ENCODE measurements around the gene SPEM1. TPM values are rescaled to one million over a fixed set of nuclear protein-coding genes. Genes with fewer than 3 reads are reported as not detected.

The SPEM1 gene
- total RNA-seq, 1 donor from 2014 or later, result 0.23 TPM

- Histone ChIP-seq H3K4me2 (ENCODE audit: low read length) (peak overlapping the region; percentile 83), H4K20me1 (ENCODE audit: insufficient read depth, low read length) (no peaks in the 10 kb centered on the region), H3K9ac (ENCODE audit: low read length) (no peak overlapping the region), H3K36me3 (ENCODE audit: insufficient read depth, low read length) (no peaks in the 10 kb centered on the region), H3K27me3 (ENCODE audit: insufficient read depth, low read length) (peaks cover 27% of the 10 kb centered on the region), H3K4me1 (ENCODE audit: insufficient read depth, low read length) (peaks cover 13% of the 10 kb centered on the region), H3K4me3 (ENCODE audit: insufficient read depth, low read depth, low read length) (peak overlapping the region; percentile 54), H3K79me2 (ENCODE audit: insufficient read depth, low read length) (no peaks in the 10 kb centered on the region), H3K27ac (ENCODE audit: low read depth, low read length) (no peak overlapping the region), H3K9me3 (ENCODE audit: insufficient read depth, low read depth, low read length) (no peaks in the 10 kb centered on the region), H2AFZ (ENCODE audit: low read depth, low read length) (peak overlapping the region; percentile 63)
- DNase-seq (ENCODE audit: low read depth), result no peak
- Mint-ChIP-seq H3K36me3 (ENCODE audit: low read depth, unreplicated experiment) (peaks cover 27% of the 10 kb centered on the region), H3K4me3 (ENCODE audit: unreplicated experiment) (peak overlapping the region; percentile 73), H3K4me1 (ENCODE audit: low read depth, unreplicated experiment) (peaks cover 11% of the 10 kb centered on the region), H3K27me3 (ENCODE audit: low read depth, unreplicated experiment) (peaks cover 8% of the 10 kb centered on the region), H3K27ac (ENCODE audit: unreplicated experiment) (peak overlapping the region; percentile 50), H3K9me3 (ENCODE audit: unreplicated experiment) (peaks cover 7% of the 10 kb centered on the region)
- no peak for FAIRE-seq
- TF ChIP-seq, protein P1, sequence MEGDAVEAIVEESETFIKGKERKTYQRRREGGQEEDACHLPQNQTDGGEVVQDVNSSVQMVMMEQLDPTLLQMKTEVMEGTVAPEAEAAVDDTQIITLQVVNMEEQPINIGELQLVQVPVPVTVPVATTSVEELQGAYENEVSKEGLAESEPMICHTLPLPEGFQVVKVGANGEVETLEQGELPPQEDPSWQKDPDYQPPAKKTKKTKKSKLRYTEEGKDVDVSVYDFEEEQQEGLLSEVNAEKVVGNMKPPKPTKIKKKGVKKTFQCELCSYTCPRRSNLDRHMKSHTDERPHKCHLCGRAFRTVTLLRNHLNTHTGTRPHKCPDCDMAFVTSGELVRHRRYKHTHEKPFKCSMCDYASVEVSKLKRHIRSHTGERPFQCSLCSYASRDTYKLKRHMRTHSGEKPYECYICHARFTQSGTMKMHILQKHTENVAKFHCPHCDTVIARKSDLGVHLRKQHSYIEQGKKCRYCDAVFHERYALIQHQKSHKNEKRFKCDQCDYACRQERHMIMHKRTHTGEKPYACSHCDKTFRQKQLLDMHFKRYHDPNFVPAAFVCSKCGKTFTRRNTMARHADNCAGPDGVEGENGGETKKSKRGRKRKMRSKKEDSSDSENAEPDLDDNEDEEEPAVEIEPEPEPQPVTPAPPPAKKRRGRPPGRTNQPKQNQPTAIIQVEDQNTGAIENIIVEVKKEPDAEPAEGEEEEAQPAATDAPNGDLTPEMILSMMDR (IDR thresholded peaks at IDR 0.05; ENCODE audit: insufficient read depth, low read depth, low read length), result no peak
- TF ChIP-seq EZH2 (IDR thresholded peaks at IDR 0.05; ENCODE audit: insufficient read depth, low read length), result no peak
Observed at GRCh38 chr17:7445619-7445968, 25.5 kb downstream of the SPEM1 start.

DNA sequence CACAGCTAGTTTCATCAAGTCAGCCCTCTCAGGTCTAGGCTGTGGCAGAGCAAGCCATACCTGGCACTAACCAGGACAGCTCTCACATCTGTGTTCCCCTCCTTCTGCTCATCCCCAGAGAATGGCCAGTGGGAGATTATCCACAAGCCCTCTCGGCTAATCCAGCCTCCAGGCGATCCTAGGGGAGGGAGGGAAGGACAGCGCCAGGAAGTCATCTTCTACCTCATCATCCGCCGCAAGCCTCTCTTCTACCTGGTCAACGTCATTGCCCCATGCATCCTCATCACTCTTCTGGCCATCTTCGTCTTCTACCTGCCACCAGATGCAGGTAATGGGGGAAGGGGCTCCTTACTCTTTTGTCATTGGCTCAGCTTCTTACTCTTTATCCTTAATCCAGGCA, 28.3 kb downstream of the SPEM1 start:
- Mint-ChIP-seq H3K9me3 (ENCODE audit: unreplicated experiment) (peaks cover 7% of the 10 kb centered on the region), H3K27ac (ENCODE audit: unreplicated experiment) (no peak overlapping the region), H3K27me3 (ENCODE audit: low read depth, unreplicated experiment) (peaks cover 9% of the 10 kb centered on the region), H3K4me3 (ENCODE audit: unreplicated experiment) (peak overlapping the region; percentile 16), H3K4me1 (ENCODE audit: low read depth, unreplicated experiment) (peaks cover 14% of the 10 kb centered on the region), H3K36me3 (ENCODE audit: low read depth, unreplicated experiment) (peaks cover 22% of the 10 kb centered on the region)
- H3K4me2 ChIP-seq (ENCODE audit: low read length), result no peak overlapping the region
- TF ChIP-seq, protein P1 (IDR thresholded peaks at IDR 0.05; ENCODE audit: insufficient read depth, low read depth, low read length), result no peak
- no peak for TF ChIP-seq EZH2 (IDR thresholded peaks at IDR 0.05; ENCODE audit: insufficient read depth, low read length)
- no peak overlapping the region for H2AFZ ChIP-seq (ENCODE audit: low read depth, low read length)
- H3K4me1 ChIP-seq (ENCODE audit: insufficient read depth, low read length), result peaks cover 10% of the 10 kb centered on the region
- H3K9me3 ChIP-seq (ENCODE audit: insufficient read depth, low read depth, low read length), result no peaks in the 10 kb centered on the region
- no peak overlapping the region for H3K27ac ChIP-seq (ENCODE audit: low read depth, low read length)
- no peak overlapping the region for H3K4me3 ChIP-seq (ENCODE audit: insufficient read depth, low read depth, low read length)
- peaks cover 27% of the 10 kb centered on the region for H3K27me3 ChIP-seq (ENCODE audit: insufficient read depth, low read length)
- H4K20me1 ChIP-seq (ENCODE audit: insufficient read depth, low read length), result no peaks in the 10 kb centered on the region
- H3K9ac ChIP-seq (ENCODE audit: low read length), result no peak overlapping the region
- DNase-seq (ENCODE audit: low read depth) (no peak), FAIRE-seq (no peak)
- no peaks in the 10 kb centered on the region for H3K36me3 ChIP-seq (ENCODE audit: insufficient read depth, low read length)
- H3K79me2 ChIP-seq (ENCODE audit: insufficient read depth, low read length), result no peaks in the 10 kb centered on the region

DNA sequence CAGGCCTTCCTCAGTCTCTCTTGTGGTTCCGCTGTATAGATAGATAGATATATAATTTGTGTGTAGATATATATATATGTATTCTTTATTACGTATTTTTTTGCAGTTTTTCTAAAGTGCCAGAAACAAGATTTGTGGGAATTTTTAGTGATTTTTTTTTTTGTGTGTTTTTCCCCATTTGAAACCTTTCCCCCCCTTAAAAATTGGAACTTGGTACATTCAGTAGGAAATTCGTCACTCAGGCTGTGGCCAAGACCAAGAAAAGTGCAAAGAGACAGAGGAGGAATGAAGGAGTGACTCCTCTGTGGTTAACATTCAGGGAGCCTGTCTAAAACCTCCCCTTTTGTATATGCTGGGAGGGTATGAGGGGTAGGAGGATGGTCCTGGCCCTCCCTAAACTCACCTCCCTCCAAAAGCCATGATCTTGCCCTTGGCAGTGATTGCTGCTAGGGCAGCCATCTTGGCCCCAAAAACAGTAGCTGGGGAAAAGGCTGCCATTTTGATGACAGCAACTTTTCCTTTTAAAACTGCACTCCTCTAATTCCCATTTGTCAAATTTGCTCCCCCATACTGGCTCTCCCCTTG, 39.9 kb downstream of the SPEM1 start:
- H3K4me1 Mint-ChIP-seq (ENCODE audit: low read depth, unreplicated experiment), result peaks cover 6% of the 10 kb centered on the region
- no peaks in the 10 kb centered on the region for H3K79me2 ChIP-seq (ENCODE audit: insufficient read depth, low read length)
- FAIRE-seq, result no peak
- H2AFZ ChIP-seq (ENCODE audit: low read depth, low read length), result no peak overlapping the region
- no peaks in the 10 kb centered on the region for H3K9me3 ChIP-seq (ENCODE audit: insufficient read depth, low read depth, low read length)
- no peak overlapping the region for H3K4me2 ChIP-seq (ENCODE audit: low read length)
- H3K4me3 Mint-ChIP-seq (ENCODE audit: unreplicated experiment), result peak overlapping the region; percentile 47
- peaks cover 3% of the 10 kb centered on the region for H3K36me3 ChIP-seq (ENCODE audit: insufficient read depth, low read length)
- H3K4me3 ChIP-seq (ENCODE audit: insufficient read depth, low read depth, low read length), result no peak overlapping the region
- H3K4me1 ChIP-seq (ENCODE audit: insufficient read depth, low read length), result no peaks in the 10 kb centered on the region
- no peaks in the 10 kb centered on the region for H3K9me3 Mint-ChIP-seq (ENCODE audit: unreplicated experiment)
- H3K27me3 ChIP-seq (ENCODE audit: insufficient read depth, low read length), result no peaks in the 10 kb centered on the region
- no peak overlapping the region for H3K27ac ChIP-seq (ENCODE audit: low read depth, low read length)
- H4K20me1 ChIP-seq (ENCODE audit: insufficient read depth, low read length), result peaks cover 7% of the 10 kb centered on the region
- DNase-seq (ENCODE audit: low read depth), result no peak
- H3K27me3 Mint-ChIP-seq (ENCODE audit: low read depth, unreplicated experiment), result no peaks in the 10 kb centered on the region
- no peak overlapping the region for H3K9ac ChIP-seq (ENCODE audit: low read length)
- H3K36me3 Mint-ChIP-seq (ENCODE audit: low read depth, unreplicated experiment), result peaks cover 13% of the 10 kb centered on the region
- TF ChIP-seq EZH2 (IDR thresholded peaks at IDR 0.05; ENCODE audit: insufficient read depth, low read length), result no peak
- TF ChIP-seq, protein P1 (IDR thresholded peaks at IDR 0.05; ENCODE audit: insufficient read depth, low read depth, low read length), result no peak
- H3K27ac Mint-ChIP-seq (ENCODE audit: unreplicated experiment), result no peak overlapping the region

All from astrocyte (in vitro differentiated cells and primary cell).